ENCODE measurements around the gene HNMT.

HNMT gene

GRCh38 chr2:137946227-137946626 lies 18.0 kb upstream of the HNMT start:
- no peaks in the 10 kb centered on the region for H3K9me3 ChIP-seq (ENCODE audit: control insufficient read depth in 2 of 2, low read length in 2 of 2)
- H3K4me3 ChIP-seq (ENCODE audit: low read length in 2 of 2) = no peak overlapping the region
- H3K4me1 ChIP-seq (ENCODE audit: control insufficient read depth, insufficient read depth, low read length) = no peaks in the 10 kb centered on the region
- no peaks in the 10 kb centered on the region for H3K27me3 ChIP-seq (ENCODE audit: control insufficient read depth in 1 of 2, insufficient read depth in 2 of 2, low read length in 2 of 2)
- no peak overlapping the region for H3K27ac ChIP-seq (ENCODE audit: low read length)
- H3K9ac ChIP-seq (ENCODE audit: low read length in 2 of 2) = no peak overlapping the region
- H3K36me3 ChIP-seq (ENCODE audit: control insufficient read depth in 2 of 2, insufficient read depth in 2 of 2, low read length in 2 of 2) = no peaks in the 10 kb centered on the region

GRCh38 chr2:137947032-137947727 lies 17.1 kb upstream of the HNMT start:
- Histone ChIP-seq H3K27me3 (ENCODE audit: control insufficient read depth in 1 of 2, insufficient read depth in 2 of 2, low read length in 2 of 2) (no peaks in the 10 kb centered on the region), H3K4me3 (ENCODE audit: low read length in 2 of 2) (no peak overlapping the region), H3K36me3 (ENCODE audit: control insufficient read depth in 2 of 2, insufficient read depth in 2 of 2, low read length in 2 of 2) (no peaks in the 10 kb centered on the region), H3K9ac (ENCODE audit: low read length in 2 of 2) (no peak overlapping the region), H3K9me3 (ENCODE audit: control insufficient read depth in 2 of 2, low read length in 2 of 2) (no peaks in the 10 kb centered on the region), H3K4me1 (ENCODE audit: control insufficient read depth, insufficient read depth, low read length) (no peaks in the 10 kb centered on the region), H3K27ac (ENCODE audit: low read length) (no peak overlapping the region)

DNA sequence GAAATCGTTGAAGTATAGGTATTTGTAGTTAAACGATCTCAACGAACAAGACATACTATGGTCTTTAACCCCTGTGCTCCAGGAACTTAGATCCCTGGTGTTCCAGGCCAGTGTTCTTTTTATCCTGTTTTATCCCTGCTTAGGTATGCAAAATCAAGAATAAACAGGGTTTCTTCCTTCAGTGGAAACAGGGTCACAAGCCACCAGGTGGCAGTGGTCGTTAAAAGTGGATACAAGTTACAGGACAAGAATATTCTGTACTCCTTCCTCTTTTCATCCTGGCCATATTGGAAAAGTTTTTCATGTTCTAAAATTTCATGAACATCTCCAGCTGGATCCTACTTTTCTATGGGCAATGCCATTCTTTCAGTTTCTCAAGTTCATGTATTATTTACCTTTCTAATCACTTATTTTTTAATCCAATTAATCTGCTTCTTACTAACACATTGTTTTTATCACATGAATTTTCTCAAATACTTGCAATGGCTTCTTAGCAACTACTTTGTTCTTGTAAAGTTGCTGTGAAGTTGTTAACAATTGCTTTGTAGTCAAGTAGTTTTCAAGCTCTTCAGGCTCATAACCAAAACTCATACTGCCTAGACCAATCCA lies 16.4 kb upstream of the HNMT start:
- Histone ChIP-seq H3K27me3 (ENCODE audit: control insufficient read depth in 1 of 2, insufficient read depth in 2 of 2, low read length in 2 of 2) (no peaks in the 10 kb centered on the region), H3K4me1 (ENCODE audit: control insufficient read depth, insufficient read depth, low read length) (no peaks in the 10 kb centered on the region), H3K4me3 (ENCODE audit: low read length in 2 of 2) (no peak overlapping the region), H3K36me3 (ENCODE audit: control insufficient read depth in 2 of 2, insufficient read depth in 2 of 2, low read length in 2 of 2) (no peaks in the 10 kb centered on the region), H3K9me3 (ENCODE audit: control insufficient read depth in 2 of 2, low read length in 2 of 2) (no peaks in the 10 kb centered on the region), H3K9ac (ENCODE audit: low read length in 2 of 2) (no peak overlapping the region), H3K27ac (ENCODE audit: low read length) (no peak overlapping the region)

GRCh38 chr2:137948894-137949293 lies 15.4 kb upstream of the HNMT start:
- H3K9me3 ChIP-seq (ENCODE audit: control insufficient read depth in 2 of 2, low read length in 2 of 2) = no peaks in the 10 kb centered on the region
- H3K4me3 ChIP-seq (ENCODE audit: low read length in 2 of 2) = no peak overlapping the region
- H3K9ac ChIP-seq (ENCODE audit: low read length in 2 of 2) = no peak overlapping the region
- H3K27ac ChIP-seq (ENCODE audit: low read length) = no peak overlapping the region
- no peaks in the 10 kb centered on the region for H3K36me3 ChIP-seq (ENCODE audit: control insufficient read depth in 2 of 2, insufficient read depth in 2 of 2, low read length in 2 of 2)
- H3K4me1 ChIP-seq (ENCODE audit: control insufficient read depth, insufficient read depth, low read length) = no peaks in the 10 kb centered on the region
- H3K27me3 ChIP-seq (ENCODE audit: control insufficient read depth in 1 of 2, insufficient read depth in 2 of 2, low read length in 2 of 2) = no peaks in the 10 kb centered on the region

GRCh38 chr2:137950238-137950637 lies 14.0 kb upstream of the HNMT start:
- Histone ChIP-seq H3K9ac (ENCODE audit: low read length in 2 of 2) (no peak overlapping the region), H3K4me1 (ENCODE audit: control insufficient read depth, insufficient read depth, low read length) (no peaks in the 10 kb centered on the region), H3K27ac (ENCODE audit: low read length) (no peak overlapping the region), H3K4me3 (ENCODE audit: low read length in 2 of 2) (no peak overlapping the region), H3K27me3 (ENCODE audit: control insufficient read depth in 1 of 2, insufficient read depth in 2 of 2, low read length in 2 of 2) (no peaks in the 10 kb centered on the region), H3K36me3 (ENCODE audit: control insufficient read depth in 2 of 2, insufficient read depth in 2 of 2, low read length in 2 of 2) (no peaks in the 10 kb centered on the region), H3K9me3 (ENCODE audit: control insufficient read depth in 2 of 2, low read length in 2 of 2) (no peaks in the 10 kb centered on the region)

DNA sequence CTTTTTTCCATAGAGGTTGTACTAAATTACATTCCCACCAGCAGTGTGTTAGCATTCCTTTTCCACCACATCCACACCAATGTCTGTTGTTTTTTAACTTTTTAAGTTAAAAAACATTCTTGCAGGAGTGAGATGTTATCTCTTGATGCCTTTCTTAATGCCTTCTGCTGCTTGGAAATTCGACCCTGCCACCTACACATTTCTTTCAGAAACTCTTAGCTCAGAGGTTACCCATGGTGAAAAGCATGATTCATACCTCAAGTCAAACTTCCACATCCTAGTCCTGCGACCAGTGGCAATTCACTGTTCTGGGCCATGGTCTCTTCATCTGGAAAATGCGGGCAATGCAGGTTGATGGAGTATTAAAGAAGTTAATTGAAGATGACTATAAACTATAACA lies 12.7 kb upstream of the HNMT start:
- Histone ChIP-seq H3K9me3 (ENCODE audit: control insufficient read depth in 2 of 2, low read length in 2 of 2) (no peaks in the 10 kb centered on the region), H3K4me3 (ENCODE audit: low read length in 2 of 2) (no peak overlapping the region), H3K4me1 (ENCODE audit: control insufficient read depth, insufficient read depth, low read length) (no peaks in the 10 kb centered on the region), H3K27me3 (ENCODE audit: control insufficient read depth in 1 of 2, insufficient read depth in 2 of 2, low read length in 2 of 2) (no peaks in the 10 kb centered on the region), H3K27ac (ENCODE audit: low read length) (no peak overlapping the region), H3K36me3 (ENCODE audit: control insufficient read depth in 2 of 2, insufficient read depth in 2 of 2, low read length in 2 of 2) (no peaks in the 10 kb centered on the region), H3K9ac (ENCODE audit: low read length in 2 of 2) (no peak overlapping the region)

GRCh38 chr2:137952586-137953129 lies 11.6 kb upstream of the HNMT start:
- Histone ChIP-seq H3K9ac (ENCODE audit: low read length in 2 of 2) (peak overlapping the region in 1 of 2 donors; percentile 66), H3K36me3 (ENCODE audit: control insufficient read depth in 2 of 2, insufficient read depth in 2 of 2, low read length in 2 of 2) (no peaks in the 10 kb centered on the region), H3K4me3 (ENCODE audit: low read length in 2 of 2) (peak overlapping the region; percentile 63), H3K4me1 (ENCODE audit: control insufficient read depth, insufficient read depth, low read length) (no peaks in the 10 kb centered on the region), H3K27ac (ENCODE audit: low read length) (no peak overlapping the region), H3K27me3 (ENCODE audit: control insufficient read depth in 1 of 2, insufficient read depth in 2 of 2, low read length in 2 of 2) (no peaks in the 10 kb centered on the region), H3K9me3 (ENCODE audit: control insufficient read depth in 2 of 2, low read length in 2 of 2) (no peaks in the 10 kb centered on the region)

GRCh38 chr2:137955536-137955935 lies 8.7 kb upstream of the HNMT start:
- H3K36me3 ChIP-seq (ENCODE audit: control insufficient read depth in 2 of 2, insufficient read depth in 2 of 2, low read length in 2 of 2) = no peaks in the 10 kb centered on the region
- no peaks in the 10 kb centered on the region for H3K27me3 ChIP-seq (ENCODE audit: control insufficient read depth in 1 of 2, insufficient read depth in 2 of 2, low read length in 2 of 2)
- no peak overlapping the region for H3K27ac ChIP-seq (ENCODE audit: low read length)
- H3K9me3 ChIP-seq (ENCODE audit: control insufficient read depth in 2 of 2, low read length in 2 of 2) = no peaks in the 10 kb centered on the region
- no peak overlapping the region for H3K9ac ChIP-seq (ENCODE audit: low read length in 2 of 2)
- H3K4me3 ChIP-seq (ENCODE audit: low read length in 2 of 2) = no peak overlapping the region
- no peaks in the 10 kb centered on the region for H3K4me1 ChIP-seq (ENCODE audit: control insufficient read depth, insufficient read depth, low read length)

GRCh38 chr2:137957033-137957432 lies 7.2 kb upstream of the HNMT start:
- H3K27me3 ChIP-seq (ENCODE audit: control insufficient read depth in 1 of 2, insufficient read depth in 2 of 2, low read length in 2 of 2) = no peaks in the 10 kb centered on the region
- H3K27ac ChIP-seq (ENCODE audit: low read length) = no peak overlapping the region
- no peaks in the 10 kb centered on the region for H3K9me3 ChIP-seq (ENCODE audit: control insufficient read depth in 2 of 2, low read length in 2 of 2)
- H3K36me3 ChIP-seq (ENCODE audit: control insufficient read depth in 2 of 2, insufficient read depth in 2 of 2, low read length in 2 of 2) = no peaks in the 10 kb centered on the region
- no peaks in the 10 kb centered on the region for H3K4me1 ChIP-seq (ENCODE audit: control insufficient read depth, insufficient read depth, low read length)
- no peak overlapping the region for H3K4me3 ChIP-seq (ENCODE audit: low read length in 2 of 2)
- no peak overlapping the region for H3K9ac ChIP-seq (ENCODE audit: low read length in 2 of 2)

GRCh38 chr2:137959166-137959565 lies 5.1 kb upstream of the HNMT start:
- H3K4me1 ChIP-seq (ENCODE audit: control insufficient read depth, insufficient read depth, low read length) = peaks cover 8% of the 10 kb centered on the region
- H3K27ac ChIP-seq (ENCODE audit: low read length) = no peak overlapping the region
- no peak overlapping the region for H3K4me3 ChIP-seq (ENCODE audit: low read length in 2 of 2)
- no peaks in the 10 kb centered on the region for H3K27me3 ChIP-seq (ENCODE audit: control insufficient read depth in 1 of 2, insufficient read depth in 2 of 2, low read length in 2 of 2)
- H3K9ac ChIP-seq (ENCODE audit: low read length in 2 of 2) = no peak overlapping the region
- H3K9me3 ChIP-seq (ENCODE audit: control insufficient read depth in 2 of 2, low read length in 2 of 2) = no peaks in the 10 kb centered on the region
- H3K36me3 ChIP-seq (ENCODE audit: control insufficient read depth in 2 of 2, insufficient read depth in 2 of 2, low read length in 2 of 2) = no peaks in the 10 kb centered on the region

- peaks cover 8% of the 10 kb centered on the region for H3K4me1 ChIP-seq (ENCODE audit: control insufficient read depth, insufficient read depth, low read length)
- no peaks in the 10 kb centered on the region for H3K9me3 ChIP-seq (ENCODE audit: control insufficient read depth in 2 of 2, low read length in 2 of 2)
- no peaks in the 10 kb centered on the region for H3K36me3 ChIP-seq (ENCODE audit: control insufficient read depth in 2 of 2, insufficient read depth in 2 of 2, low read length in 2 of 2)
- no peak overlapping the region for H3K4me3 ChIP-seq (ENCODE audit: low read length in 2 of 2)
- no peaks in the 10 kb centered on the region for H3K27me3 ChIP-seq (ENCODE audit: control insufficient read depth in 1 of 2, insufficient read depth in 2 of 2, low read length in 2 of 2)
- H3K27ac ChIP-seq (ENCODE audit: low read length) = no peak overlapping the region
- H3K9ac ChIP-seq (ENCODE audit: low read length in 2 of 2) = no peak overlapping the region
These were observed 4.0 kb upstream of the HNMT start for GRCh38 chr2:137960223-137960622.

All from stomach smooth muscle (tissue), 2 donors.